ENCODE results near the gene NINJ1. TPM values are rescaled to one million over a fixed set of nuclear protein-coding genes. Genes with fewer than 3 reads are reported as not detected.

Gene NINJ1
- total RNA-seq, 1 donor from 2014 or later = 11.0 TPM

- H3K27me3 Mint-ChIP-seq = no peaks in the 10 kb centered on the region
- H3K9me3 Mint-ChIP-seq = no peaks in the 10 kb centered on the region
- no peak overlapping the region for H3K4me3 Mint-ChIP-seq
- no peak overlapping the region for H3K27ac Mint-ChIP-seq
- ChIA-PET CTCF (no interaction called here), POLR2A (interaction anchor here (0.6 to 0.7 kb wide), 2 partner anchors 17 to 494 kb away, joined by 3 read pairs; no protein-coding TSS in a partner anchor)
- intact Hi-C loops (cut with micrococcal nuclease) = no loop called here
- peaks cover 47% of the 10 kb centered on the region for H3K36me3 Mint-ChIP-seq (ENCODE audit: low read depth)
- ATAC-seq (ENCODE audit: low read depth) = no peak
- no peak for DNase-seq
- TF ChIP-seq, protein P1, sequence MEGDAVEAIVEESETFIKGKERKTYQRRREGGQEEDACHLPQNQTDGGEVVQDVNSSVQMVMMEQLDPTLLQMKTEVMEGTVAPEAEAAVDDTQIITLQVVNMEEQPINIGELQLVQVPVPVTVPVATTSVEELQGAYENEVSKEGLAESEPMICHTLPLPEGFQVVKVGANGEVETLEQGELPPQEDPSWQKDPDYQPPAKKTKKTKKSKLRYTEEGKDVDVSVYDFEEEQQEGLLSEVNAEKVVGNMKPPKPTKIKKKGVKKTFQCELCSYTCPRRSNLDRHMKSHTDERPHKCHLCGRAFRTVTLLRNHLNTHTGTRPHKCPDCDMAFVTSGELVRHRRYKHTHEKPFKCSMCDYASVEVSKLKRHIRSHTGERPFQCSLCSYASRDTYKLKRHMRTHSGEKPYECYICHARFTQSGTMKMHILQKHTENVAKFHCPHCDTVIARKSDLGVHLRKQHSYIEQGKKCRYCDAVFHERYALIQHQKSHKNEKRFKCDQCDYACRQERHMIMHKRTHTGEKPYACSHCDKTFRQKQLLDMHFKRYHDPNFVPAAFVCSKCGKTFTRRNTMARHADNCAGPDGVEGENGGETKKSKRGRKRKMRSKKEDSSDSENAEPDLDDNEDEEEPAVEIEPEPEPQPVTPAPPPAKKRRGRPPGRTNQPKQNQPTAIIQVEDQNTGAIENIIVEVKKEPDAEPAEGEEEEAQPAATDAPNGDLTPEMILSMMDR (IDR thresholded peaks at IDR 0.05) = no peak
- peaks cover 14% of the 10 kb centered on the region for H3K4me1 Mint-ChIP-seq
Observed at GRCh38 chr9:93072383-93072795, 61.7 kb downstream of the NINJ1 start.

Other genes starting within 250 kb of the NINJ1 start
- 46.5 and 61.9 TPM in 2 replicates for gene FGD3, start 186.7 kb downstream of the NINJ1 start, total RNA-seq
- gene SUSD3, start 75.5 kb downstream of the NINJ1 start, total RNA-seq = 9.1 and 12.9 TPM in 2 replicates
- gene CARD19, start 38.0 kb downstream of the NINJ1 start, total RNA-seq = 13.7 and 15.6 TPM in 2 replicates
- 0.24 TPM in 1 of 2 replicates, not detected in the other for gene WNK2, start 49.9 kb upstream of the NINJ1 start, total RNA-seq